Hepatocyte (in vitro differentiated cells): Measurements from ENCODE around the gene STOM. TPM values are rescaled to one million over a fixed set of nuclear protein-coding genes. Genes with fewer than 3 reads are reported as not detected.
A peak's percentile ranks its signal among the peaks of the same experiment; 100 is the strongest.

Experiments
- DNase-seq: peaks from one replicate; pipeline ENCODE4 v3.0.0-alpha.2; 2016; ENCODE audit warnings: low spot score
- H2AFZ ChIP-seq: fragments of 200-600 bp; sonication (generic); 2 replicates; pipeline ENCODE4 v1.6.0; 2016; ENCODE audit warnings: antibody characterized with exemption, mild to moderate bottlenecking
- H3K27ac ChIP-seq: fragments of 200-600 bp; sonication (generic); 2 replicates; pipeline ENCODE4 v1.5.1; 2016; ENCODE audit warnings: mild to moderate bottlenecking
- H3K27me3 ChIP-seq: fragments of 200-600 bp; sonication (generic); 2 replicates; pipeline ENCODE4 v1.6.1; 2016
- H3K36me3 ChIP-seq: fragments of 200-600 bp; sonication (generic); replicated peaks from 2 replicates; pipeline ENCODE4 v1.5.1; 2016; ENCODE audit warnings: low read depth; ENCODE audit not compliant: insufficient read depth
- H3K4me1 ChIP-seq: fragments of 200-600 bp; sonication (generic); 2 replicates; pipeline ENCODE4 v1.5.1; 2016; ENCODE audit warnings: mild to moderate bottlenecking, moderate library complexity; ENCODE audit not compliant: insufficient read depth
- H3K4me2 ChIP-seq: fragments of 200-600 bp; sonication (generic); 2 replicates; pipeline ENCODE4 v1.6.0; 2016
- H3K4me3 ChIP-seq: fragments of 200-600 bp; sonication (generic); 2 replicates; pipeline ENCODE4 v1.5.1; 2016; ENCODE audit warnings: mild to moderate bottlenecking
- H3K79me2 ChIP-seq: fragments of 200-600 bp; sonication (generic); 2 replicates; pipeline ENCODE4 v1.6.0; 2017; ENCODE audit warnings: mild to moderate bottlenecking
- H3K9me2 ChIP-seq: fragments of 200-600 bp; sonication (generic); replicated peaks from 2 replicates; pipeline ENCODE4 v1.6.0; 2017; ENCODE audit warnings: mild to moderate bottlenecking; ENCODE audit not compliant: insufficient read depth
- H3K9me3 ChIP-seq: fragments of 200-600 bp; sonication (generic); 2 replicates; pipeline ENCODE4 v1.5.1; 2016; ENCODE audit warnings: low read depth, mild to moderate bottlenecking
- H4K20me1 ChIP-seq: fragments of 200-600 bp; sonication (generic); 2 replicates; pipeline ENCODE4 v1.6.0; 2016; ENCODE audit warnings: mild to moderate bottlenecking; ENCODE audit not compliant: insufficient read depth, poor library complexity, severe bottlenecking
- CTCF ChIP-seq: fragments of 200-600 bp; sonication (generic); IDR thresholded peaks from 2 replicates; pipeline ENCODE4 v1.5.1; 2016; ENCODE audit warnings: antibody characterized with exemption, mild to moderate bottlenecking; ENCODE audit not compliant: poor library complexity
- EZH2 ChIP-seq: fragments of 200-600 bp; sonication (generic); IDR thresholded peaks from 2 replicates; pipeline ENCODE4 v1.6.1; 2016; ENCODE audit warnings: antibody characterized with exemption, mild to moderate bottlenecking, borderline replicate concordance
- EZH2phosphoT487 ChIP-seq: fragments of 200-600 bp; sonication (generic); IDR thresholded peaks from one replicate; pipeline ENCODE4 v1.6.1; 2018; ENCODE audit warnings: antibody characterized with exemption, mild to moderate bottlenecking, low read depth, moderate library complexity; ENCODE audit not compliant: unreplicated experiment, severe bottlenecking
- WGBS: methylation state at CpG from one replicate; pipeline ENCODE4 v1.1.6; 2016; ENCODE audit warnings: low lambda C conversion rate; ENCODE audit errors: missing lambda C conversion rate; 5-methylcytosine and 5-hydroxymethylcytosine counted together
- polyA plus RNA-seq: library from polyadenylated mRNA; unstranded; fragments of >200 nt; fragmentation: Nextera tagmentation; extraction: Ambion mirVana; gene quantifications from 2 replicates; pipeline ENCODE4 v1.2.1, GENCODE V29; 2016
- total RNA-seq: library from RNA; depleted of rRNA; stranded (reverse); fragments of >200 nt; gene quantifications from 2 replicates; pipeline ENCODE4 v1.2.3, GENCODE V29; 2014

The STOM gene
- total and polyA plus RNA-seq, 2 experiments from 2014 or later, result 85.5 to 130 TPM

DNA sequence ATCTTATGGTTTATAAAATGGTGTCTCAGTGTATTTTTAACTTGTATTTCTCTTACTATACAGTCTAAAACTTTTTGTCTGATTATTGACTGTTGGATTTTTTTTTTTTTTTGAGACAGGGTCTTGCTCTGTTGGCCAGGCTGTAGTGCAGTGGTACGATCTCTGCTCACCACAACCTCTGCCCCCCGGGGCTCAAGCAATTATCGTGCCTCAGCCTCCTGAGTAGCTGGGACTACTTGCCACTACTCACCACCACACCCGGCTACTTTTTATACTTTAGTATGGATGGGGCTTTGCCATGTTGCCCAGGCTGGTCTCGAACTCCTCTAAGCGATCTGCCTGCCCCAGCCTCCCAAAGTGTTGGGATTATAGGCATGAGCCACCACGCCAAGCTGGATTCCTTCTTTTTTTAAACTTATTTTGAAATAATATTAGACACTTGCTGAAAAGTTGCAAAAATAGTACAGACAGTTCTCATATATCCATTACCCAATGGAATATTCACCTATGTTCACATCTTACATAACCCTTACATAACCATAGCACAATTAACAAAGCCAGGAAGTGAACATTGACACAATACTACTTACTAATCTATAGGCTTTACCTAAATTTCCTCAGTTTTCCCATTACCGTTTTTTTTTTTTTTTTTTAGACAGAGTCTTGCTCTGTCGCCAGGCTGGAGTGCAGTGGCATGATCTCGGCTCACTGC is 47.2 kb downstream of the STOM start:
- Histone ChIP-seq H3K79me2 (no peaks in the 10 kb centered on the region), H2AFZ (no peak overlapping the region), H3K4me2 (no peak overlapping the region), H3K9me2 (no peaks in the 10 kb centered on the region), H3K36me3 (peaks cover 3% of the 10 kb centered on the region), H3K27me3 (no peaks in the 10 kb centered on the region), H3K9me3 (no peaks in the 10 kb centered on the region), H4K20me1 (no peaks in the 10 kb centered on the region), H3K4me1 (peaks cover 10% of the 10 kb centered on the region), H3K27ac (peak overlapping the region; percentile 75), H3K4me3 (no peak overlapping the region)
- DNase-seq, result no peak
- TF ChIP-seq CTCF, result no peak
- TF ChIP-seq EZH2phosphoT487, result no peak
- TF ChIP-seq EZH2, result no peak
- 92% methylated on average over 9 of the region's 10 CpGs for WGBS

DNA sequence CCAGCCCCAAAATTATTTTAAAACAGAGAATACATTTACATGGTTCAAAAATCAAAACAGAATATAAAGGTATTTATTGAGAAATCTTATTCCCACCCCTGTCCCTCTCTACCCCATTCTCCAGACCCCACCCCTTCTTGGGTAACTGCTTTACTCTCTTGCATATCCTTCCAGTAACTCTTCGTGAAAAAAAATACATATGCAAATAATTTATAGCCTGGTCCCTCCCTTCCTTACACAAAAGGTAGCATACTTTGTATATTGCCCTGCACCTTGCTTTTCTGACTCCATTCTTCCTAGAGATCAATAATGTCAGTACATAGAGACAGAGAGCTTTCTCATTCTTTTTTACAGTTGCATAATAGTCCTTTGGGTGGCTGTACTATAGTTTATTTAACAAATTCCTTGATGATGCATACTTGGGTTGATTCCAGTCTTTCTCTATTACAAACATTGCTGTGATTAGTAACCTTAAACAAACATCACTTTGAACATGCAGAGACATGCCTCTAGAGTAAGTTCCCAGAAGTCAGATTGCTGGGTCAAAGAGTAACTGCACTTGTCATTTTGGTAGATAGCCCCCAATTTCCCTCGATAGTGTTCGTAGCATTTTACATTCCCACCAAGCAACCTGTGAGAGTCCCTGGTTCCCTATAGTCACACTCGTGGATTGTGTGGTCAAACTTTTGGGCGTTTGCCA is 47.9 kb downstream of the STOM start:
- no peak overlapping the region for H3K4me3 ChIP-seq
- no peaks in the 10 kb centered on the region for H3K9me2 ChIP-seq
- H3K27ac ChIP-seq, result peak overlapping the region; percentile 75
- H3K9me3 ChIP-seq, result no peaks in the 10 kb centered on the region
- peaks cover 10% of the 10 kb centered on the region for H3K4me1 ChIP-seq
- H3K36me3 ChIP-seq, result peaks cover 3% of the 10 kb centered on the region
- H3K4me2 ChIP-seq, result no peak overlapping the region
- WGBS, result 69% methylated on average over 5 of the region's 5 CpGs
- H3K79me2 ChIP-seq, result no peaks in the 10 kb centered on the region
- H4K20me1 ChIP-seq, result no peaks in the 10 kb centered on the region
- TF ChIP-seq EZH2, result no peak
- TF ChIP-seq CTCF, result no peak
- no peak for TF ChIP-seq EZH2phosphoT487
- H3K27me3 ChIP-seq, result no peaks in the 10 kb centered on the region
- DNase-seq, result peak; percentile 55
- no peak overlapping the region for H2AFZ ChIP-seq

GRCh38 chr9:121321016-121321503 is 49.0 kb downstream of the STOM start:
- Histone ChIP-seq H3K4me1 (peaks cover 5% of the 10 kb centered on the region), H3K4me2 (no peak overlapping the region), H3K27ac (peak overlapping the region; percentile 38), H3K79me2 (no peaks in the 10 kb centered on the region), H2AFZ (no peak overlapping the region), H3K9me2 (no peaks in the 10 kb centered on the region), H3K9me3 (no peaks in the 10 kb centered on the region), H3K27me3 (no peaks in the 10 kb centered on the region), H3K4me3 (no peak overlapping the region), H3K36me3 (peaks cover 3% of the 10 kb centered on the region), H4K20me1 (no peaks in the 10 kb centered on the region)
- 96% methylated on average over 10 of the region's 10 CpGs for WGBS
- DNase-seq, result no peak
- TF ChIP-seq CTCF (no peak), EZH2phosphoT487 (no peak), EZH2 (no peak)
